Measurements from ENCODE around the gene LRTM2.

GRCh38 chr12:1820191-1820895, at the start of gene LRTM2:
- TF ChIP-seq POLR2AphosphoS5 (IDR thresholded peaks at IDR 0.05; ENCODE audit: low read depth, low read length) (no peak), TAF1 (IDR thresholded peaks at IDR 0.05; ENCODE audit: low read depth, low read length) (no peak), POLR2A (IDR thresholded peaks at IDR 0.05; ENCODE audit: low read depth, low read length) (no peak), SPI1 (IDR thresholded peaks at IDR 0.05; ENCODE audit: low read depth, low read length) (no peak), POU2F2 (IDR thresholded peaks at IDR 0.05; ENCODE audit: low read depth, low read length) (no peak), PAX5 (IDR thresholded peaks at IDR 0.05; ENCODE audit: insufficient read depth, low read length, severe bottlenecking) (no peak)
